GM12873 (cell line): ENCODE measurements around the gene ATP6V0E2.

Experiments
- TF ChIP-seq, protein P1 (sequence below): IDR thresholded peaks from 2 replicates; pipeline ENCODE4 v1.5.1; 2012; ENCODE audit warnings: low read depth, mild to moderate bottlenecking, moderate library complexity, low read length, control low read depth; ENCODE audit not compliant: insufficient read depth; ENCODE audit errors: missing control alignments

The ATP6V0E2 gene

DNA sequence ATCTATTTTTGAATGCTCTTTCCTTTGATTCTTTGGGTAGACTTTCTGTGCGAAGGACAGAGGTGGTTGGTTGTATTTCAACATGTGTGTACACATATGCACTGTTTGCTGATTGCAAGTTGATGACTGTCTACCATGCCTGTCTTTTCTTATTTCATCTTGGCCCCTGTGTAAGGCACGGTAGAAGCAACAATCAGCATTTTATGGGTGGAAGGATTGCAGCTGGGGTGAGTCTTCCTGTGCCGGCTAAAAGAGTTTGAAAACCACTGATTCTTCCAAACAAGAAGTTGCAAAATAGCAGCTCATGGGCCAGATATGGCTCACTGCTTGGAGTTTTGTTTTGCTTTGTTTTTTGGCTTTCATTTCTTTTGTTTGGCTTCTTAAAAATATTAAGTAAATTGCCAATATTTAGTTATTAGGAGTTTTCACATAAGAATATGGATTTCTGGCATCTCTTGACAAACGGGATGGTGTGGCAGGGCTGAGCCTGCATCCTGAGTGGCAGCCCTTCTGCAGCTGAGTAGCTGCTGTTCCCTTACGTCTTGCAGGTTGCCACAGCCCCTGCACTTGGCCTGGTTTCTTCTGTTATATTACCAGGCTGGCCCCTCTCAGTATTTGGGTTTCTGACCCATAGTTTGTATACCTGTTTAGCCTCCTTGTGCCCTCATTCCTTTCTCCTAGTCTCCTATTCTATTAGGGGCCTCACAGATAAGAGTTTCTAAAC lies 28.4 kb upstream of the ATP6V0E2 start:
- TF ChIP-seq, protein P1, sequence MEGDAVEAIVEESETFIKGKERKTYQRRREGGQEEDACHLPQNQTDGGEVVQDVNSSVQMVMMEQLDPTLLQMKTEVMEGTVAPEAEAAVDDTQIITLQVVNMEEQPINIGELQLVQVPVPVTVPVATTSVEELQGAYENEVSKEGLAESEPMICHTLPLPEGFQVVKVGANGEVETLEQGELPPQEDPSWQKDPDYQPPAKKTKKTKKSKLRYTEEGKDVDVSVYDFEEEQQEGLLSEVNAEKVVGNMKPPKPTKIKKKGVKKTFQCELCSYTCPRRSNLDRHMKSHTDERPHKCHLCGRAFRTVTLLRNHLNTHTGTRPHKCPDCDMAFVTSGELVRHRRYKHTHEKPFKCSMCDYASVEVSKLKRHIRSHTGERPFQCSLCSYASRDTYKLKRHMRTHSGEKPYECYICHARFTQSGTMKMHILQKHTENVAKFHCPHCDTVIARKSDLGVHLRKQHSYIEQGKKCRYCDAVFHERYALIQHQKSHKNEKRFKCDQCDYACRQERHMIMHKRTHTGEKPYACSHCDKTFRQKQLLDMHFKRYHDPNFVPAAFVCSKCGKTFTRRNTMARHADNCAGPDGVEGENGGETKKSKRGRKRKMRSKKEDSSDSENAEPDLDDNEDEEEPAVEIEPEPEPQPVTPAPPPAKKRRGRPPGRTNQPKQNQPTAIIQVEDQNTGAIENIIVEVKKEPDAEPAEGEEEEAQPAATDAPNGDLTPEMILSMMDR, result no peak

DNA sequence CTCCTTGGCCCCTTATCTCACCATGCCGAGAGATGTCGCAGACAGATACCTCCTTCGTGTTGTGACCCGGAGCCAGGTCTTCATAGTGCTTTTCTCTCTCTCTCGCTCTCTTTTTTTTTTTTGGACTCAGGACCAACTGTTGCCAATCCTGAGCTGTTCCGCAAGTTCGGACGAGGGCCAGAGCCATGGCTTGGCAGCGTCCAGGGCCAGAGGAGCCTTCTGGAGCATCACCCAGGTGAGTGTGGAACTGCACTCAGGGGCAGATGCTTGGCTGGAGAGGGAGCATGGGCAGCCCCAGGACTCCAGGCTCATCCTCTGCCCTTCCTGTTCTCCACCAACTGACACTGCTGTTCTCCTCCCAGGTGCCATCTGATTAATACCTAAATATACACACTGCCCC lies 27.7 kb upstream of the ATP6V0E2 start:
- TF ChIP-seq, protein P1, result no peak

DNA sequence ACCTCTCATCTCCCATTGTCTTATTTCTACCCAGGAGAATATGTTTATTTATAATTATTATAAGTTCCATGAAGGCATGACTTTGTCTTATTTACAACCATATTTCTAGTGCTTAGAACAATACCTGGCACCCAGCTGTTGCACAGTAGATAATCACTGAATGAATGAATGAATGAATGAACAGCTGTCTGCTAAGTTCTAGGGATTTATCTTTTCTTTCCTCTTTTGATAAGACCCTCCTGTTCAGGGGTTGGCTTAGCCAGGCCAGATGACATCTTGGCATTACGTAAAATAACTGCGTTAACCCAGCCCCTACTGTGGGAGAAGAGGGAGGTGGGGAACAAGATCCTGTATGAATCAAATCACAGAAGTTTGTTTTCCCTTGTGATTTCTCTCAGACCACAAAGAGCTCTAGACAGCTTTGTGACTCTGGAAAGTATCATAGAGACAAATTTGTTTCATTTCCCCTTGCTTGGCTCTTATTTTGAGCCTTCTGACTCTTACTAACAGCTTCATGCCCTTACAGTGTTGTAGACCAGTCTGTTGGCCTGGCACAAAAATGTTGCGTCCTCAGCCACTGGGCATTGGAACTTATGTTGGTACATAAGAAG lies 27.2 kb upstream of the ATP6V0E2 start:
- TF ChIP-seq, protein P1, result no peak

DNA sequence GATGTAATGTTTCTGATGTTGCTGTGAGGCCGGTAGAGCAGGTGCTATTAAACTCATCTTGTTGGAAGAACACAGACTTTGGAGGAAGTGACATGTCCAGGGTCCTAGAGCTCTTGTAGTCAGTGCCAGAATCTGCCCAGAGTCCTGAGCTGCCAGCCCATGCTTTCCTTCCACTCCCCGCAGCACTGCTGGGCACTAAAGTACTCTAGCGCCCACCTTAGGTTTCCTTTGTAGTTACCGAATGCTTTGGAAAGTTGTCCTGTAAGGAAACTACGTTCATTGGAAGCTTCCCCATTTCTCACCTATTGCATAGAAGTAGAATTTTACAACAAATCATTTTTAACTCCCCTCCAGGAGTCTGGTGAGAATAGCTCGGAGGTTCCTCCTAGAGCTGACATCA lies 24.6 kb upstream of the ATP6V0E2 start:
- TF ChIP-seq, protein P1, result no peak

DNA sequence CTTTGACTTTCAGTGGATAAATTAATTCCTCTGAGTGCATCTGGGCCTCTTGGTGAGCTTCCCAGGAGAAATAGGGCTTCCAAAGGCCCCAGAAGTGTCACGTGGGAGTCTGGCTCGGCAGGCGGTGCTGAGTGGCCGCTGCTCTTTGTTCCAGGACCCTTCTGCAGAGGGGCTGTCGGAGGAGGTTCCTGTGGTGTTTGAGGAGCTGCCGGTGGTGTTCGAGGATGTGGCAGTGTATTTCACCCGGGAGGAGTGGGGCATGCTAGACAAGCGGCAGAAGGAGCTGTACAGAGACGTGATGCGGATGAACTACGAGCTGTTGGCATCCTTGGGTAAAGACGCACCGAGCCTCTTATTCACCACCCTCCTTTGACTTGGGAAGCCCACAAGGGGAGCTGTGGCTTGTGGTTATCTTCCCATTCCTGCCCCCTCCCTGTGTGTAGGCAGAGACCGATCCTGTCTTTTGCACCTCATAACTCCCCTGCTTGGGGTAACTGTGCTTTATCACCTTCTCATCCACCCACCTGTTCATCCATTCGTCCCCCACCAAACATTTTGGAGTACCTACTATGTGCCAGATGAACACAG lies 23.7 kb upstream of the ATP6V0E2 start:
- TF ChIP-seq, protein P1, result no peak

DNA sequence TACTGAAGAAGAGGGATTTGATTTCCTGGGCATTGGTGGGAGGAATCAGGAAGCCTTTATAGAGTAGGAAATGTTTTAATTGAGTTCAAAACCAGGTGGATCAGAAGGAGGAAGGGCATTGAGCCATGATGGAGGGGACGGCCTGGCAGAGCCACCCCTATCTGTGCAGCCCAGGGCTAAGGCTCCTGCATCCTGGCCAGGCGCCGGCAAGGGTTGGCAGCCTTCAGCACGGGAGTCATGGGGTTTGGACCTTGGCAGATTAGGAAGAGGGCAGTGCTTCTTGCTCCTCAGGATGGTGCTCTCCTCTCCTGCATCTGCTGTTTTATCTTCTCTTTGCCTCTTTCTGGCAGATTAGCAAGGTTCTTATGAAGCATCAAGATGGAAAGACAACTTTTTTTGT lies 23.1 kb upstream of the ATP6V0E2 start:
- TF ChIP-seq, protein P1, result no peak

DNA sequence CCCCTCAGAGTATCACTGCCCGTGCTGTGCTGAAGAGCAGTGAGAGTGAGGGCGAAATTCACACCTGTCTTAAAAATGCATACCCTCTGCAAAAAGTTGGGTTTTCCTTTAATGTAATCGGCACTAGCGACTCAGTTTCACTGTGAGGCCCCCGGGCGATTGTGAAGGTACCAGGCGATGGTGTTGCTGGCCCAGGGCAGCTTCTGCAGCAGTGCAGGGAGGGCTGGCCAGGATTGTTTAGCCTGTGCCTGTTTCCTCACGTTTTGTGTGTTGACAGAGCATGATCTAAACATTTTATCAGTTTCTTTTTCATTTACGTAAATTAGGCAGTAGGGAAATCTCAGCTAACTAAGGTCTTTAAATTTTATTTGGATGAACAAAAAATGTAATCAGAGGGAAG lies 22.3 kb upstream of the ATP6V0E2 start:
- TF ChIP-seq, protein P1, result no peak
